ENCODE measurements around the gene PRLR.

The PRLR gene

GRCh38 chr5:35242702-35243258 lies 12.5 kb upstream of the PRLR start:
- Mint-ChIP-seq H3K27me3 (ENCODE audit: low read depth) (no peaks in the 10 kb centered on the region), H3K4me1 (ENCODE audit: low read depth) (no peaks in the 10 kb centered on the region), H3K36me3 (ENCODE audit: low read depth) (no peaks in the 10 kb centered on the region), H3K4me3 (no peak overlapping the region), H3K9me3 (no peaks in the 10 kb centered on the region), H3K27ac (no peak overlapping the region)

- Mint-ChIP-seq H3K4me1 (ENCODE audit: low read depth) (no peaks in the 10 kb centered on the region), H3K27me3 (ENCODE audit: low read depth) (no peaks in the 10 kb centered on the region), H3K27ac (no peak overlapping the region), H3K9me3 (no peaks in the 10 kb centered on the region), H3K36me3 (ENCODE audit: low read depth) (no peaks in the 10 kb centered on the region), H3K4me3 (no peak overlapping the region)
These were observed 10.6 kb upstream of the PRLR start for GRCh38 chr5:35240892-35241291.

GRCh38 chr5:35239911-35240610 lies 9.8 kb upstream of the PRLR start:
- Mint-ChIP-seq H3K36me3 (ENCODE audit: low read depth) (no peaks in the 10 kb centered on the region), H3K4me1 (ENCODE audit: low read depth) (no peaks in the 10 kb centered on the region), H3K27ac (no peak overlapping the region), H3K4me3 (no peak overlapping the region), H3K27me3 (ENCODE audit: low read depth) (no peaks in the 10 kb centered on the region), H3K9me3 (no peaks in the 10 kb centered on the region)

- Mint-ChIP-seq H3K4me1 (ENCODE audit: low read depth) (no peaks in the 10 kb centered on the region), H3K4me3 (no peak overlapping the region), H3K36me3 (ENCODE audit: low read depth) (no peaks in the 10 kb centered on the region), H3K27ac (no peak overlapping the region), H3K27me3 (ENCODE audit: low read depth) (no peaks in the 10 kb centered on the region), H3K9me3 (no peaks in the 10 kb centered on the region)
These were observed 9.2 kb upstream of the PRLR start for GRCh38 chr5:35239476-35239875.

GRCh38 chr5:35237580-35238376 lies 7.5 kb upstream of the PRLR start:
- Mint-ChIP-seq H3K9me3 (no peaks in the 10 kb centered on the region), H3K4me1 (ENCODE audit: low read depth) (no peaks in the 10 kb centered on the region), H3K27ac (no peak overlapping the region), H3K27me3 (ENCODE audit: low read depth) (peaks cover 2% of the 10 kb centered on the region), H3K4me3 (no peak overlapping the region), H3K36me3 (ENCODE audit: low read depth) (no peaks in the 10 kb centered on the region)

- H3K36me3 Mint-ChIP-seq (ENCODE audit: low read depth): no peaks in the 10 kb centered on the region
- H3K9me3 Mint-ChIP-seq: no peaks in the 10 kb centered on the region
- H3K4me3 Mint-ChIP-seq: no peak overlapping the region
- H3K27ac Mint-ChIP-seq: no peak overlapping the region
- no peaks in the 10 kb centered on the region for H3K4me1 Mint-ChIP-seq (ENCODE audit: low read depth)
- H3K27me3 Mint-ChIP-seq (ENCODE audit: low read depth): peaks cover 12% of the 10 kb centered on the region
These were observed 6.5 kb upstream of the PRLR start for GRCh38 chr5:35236770-35237169.

GRCh38 chr5:35233601-35234000 lies 3.3 kb upstream of the PRLR start:
- Mint-ChIP-seq H3K4me3 (no peak overlapping the region), H3K27me3 (ENCODE audit: low read depth) (peaks cover 39% of the 10 kb centered on the region), H3K9me3 (no peaks in the 10 kb centered on the region), H3K27ac (no peak overlapping the region), H3K4me1 (ENCODE audit: low read depth) (peaks cover 4% of the 10 kb centered on the region), H3K36me3 (ENCODE audit: low read depth) (no peaks in the 10 kb centered on the region)

GRCh38 chr5:35233121-35233520 lies 2.8 kb upstream of the PRLR start:
- H3K27me3 Mint-ChIP-seq (ENCODE audit: low read depth): peaks cover 44% of the 10 kb centered on the region
- no peaks in the 10 kb centered on the region for H3K9me3 Mint-ChIP-seq
- peaks cover 4% of the 10 kb centered on the region for H3K4me1 Mint-ChIP-seq (ENCODE audit: low read depth)
- H3K4me3 Mint-ChIP-seq: no peak overlapping the region
- no peak overlapping the region for H3K27ac Mint-ChIP-seq
- no peaks in the 10 kb centered on the region for H3K36me3 Mint-ChIP-seq (ENCODE audit: low read depth)

GRCh38 chr5:35232124-35232523 lies 1.8 kb upstream of the PRLR start:
- peaks cover 4% of the 10 kb centered on the region for H3K4me1 Mint-ChIP-seq (ENCODE audit: low read depth)
- no peaks in the 10 kb centered on the region for H3K9me3 Mint-ChIP-seq
- no peak overlapping the region for H3K27ac Mint-ChIP-seq

GRCh38 chr5:35229076-35230037 lies 930 bp downstream of the PRLR start:
- Mint-ChIP-seq H3K4me1 (ENCODE audit: low read depth) (peaks cover 4% of the 10 kb centered on the region), H3K36me3 (ENCODE audit: low read depth) (no peaks in the 10 kb centered on the region), H3K9me3 (no peaks in the 10 kb centered on the region), H3K27me3 (ENCODE audit: low read depth) (peaks cover 59% of the 10 kb centered on the region), H3K4me3 (no peak overlapping the region), H3K27ac (no peak overlapping the region)

More at GRCh38 chr5:35232124-35232523, 1.8 kb upstream of the PRLR start:
- Mint-ChIP-seq H3K4me3 (no peak overlapping the region), H3K27me3 (ENCODE audit: low read depth) (peaks cover 52% of the 10 kb centered on the region), H3K36me3 (ENCODE audit: low read depth) (no peaks in the 10 kb centered on the region)

- H3K4me1 Mint-ChIP-seq (ENCODE audit: low read depth): peaks cover 4% of the 10 kb centered on the region
- no peaks in the 10 kb centered on the region for H3K36me3 Mint-ChIP-seq (ENCODE audit: low read depth)
- no peaks in the 10 kb centered on the region for H3K9me3 Mint-ChIP-seq
- no peak overlapping the region for H3K27ac Mint-ChIP-seq
- H3K27me3 Mint-ChIP-seq (ENCODE audit: low read depth): peaks cover 59% of the 10 kb centered on the region
- H3K4me3 Mint-ChIP-seq: no peak overlapping the region
These were observed 2.0 kb downstream of the PRLR start for GRCh38 chr5:35228310-35228709.

- Mint-ChIP-seq H3K27me3 (ENCODE audit: low read depth) (peaks cover 57% of the 10 kb centered on the region), H3K4me1 (ENCODE audit: low read depth) (peaks cover 4% of the 10 kb centered on the region), H3K36me3 (ENCODE audit: low read depth) (no peaks in the 10 kb centered on the region)
These were observed 2.6 kb downstream of the PRLR start for GRCh38 chr5:35227720-35228119.

GRCh38 chr5:35223787-35224395 lies 6.4 kb downstream of the PRLR start:
- Mint-ChIP-seq H3K4me1 (ENCODE audit: low read depth) (no peaks in the 10 kb centered on the region), H3K4me3 (no peak overlapping the region), H3K9me3 (no peaks in the 10 kb centered on the region), H3K27me3 (ENCODE audit: low read depth) (peaks cover 24% of the 10 kb centered on the region), H3K36me3 (ENCODE audit: low read depth) (no peaks in the 10 kb centered on the region), H3K27ac (no peak overlapping the region)

More at GRCh38 chr5:35227720-35228119, 2.6 kb downstream of the PRLR start:
- H3K27ac Mint-ChIP-seq: no peak overlapping the region
- H3K9me3 Mint-ChIP-seq: no peaks in the 10 kb centered on the region
- H3K4me3 Mint-ChIP-seq: no peak overlapping the region

GRCh38 chr5:35220967-35221366 lies 9.3 kb downstream of the PRLR start:
- H3K27ac Mint-ChIP-seq: no peak overlapping the region
- peaks cover 7% of the 10 kb centered on the region for H3K27me3 Mint-ChIP-seq (ENCODE audit: low read depth)
- no peaks in the 10 kb centered on the region for H3K4me1 Mint-ChIP-seq (ENCODE audit: low read depth)
- no peaks in the 10 kb centered on the region for H3K36me3 Mint-ChIP-seq (ENCODE audit: low read depth)
- no peaks in the 10 kb centered on the region for H3K9me3 Mint-ChIP-seq
- no peak overlapping the region for H3K4me3 Mint-ChIP-seq
